ENCODE measurements around the gene ODAD2. TPM values are rescaled to one million over a fixed set of nuclear protein-coding genes. Genes with fewer than 3 reads are reported as not detected.

Gene ODAD2
- total and polyA plus RNA-seq, 2 donors (not counting 3 experiments of a cell fraction or from before 2014, with no cell fraction given): 1.1 to 4.4 TPM

DNA sequence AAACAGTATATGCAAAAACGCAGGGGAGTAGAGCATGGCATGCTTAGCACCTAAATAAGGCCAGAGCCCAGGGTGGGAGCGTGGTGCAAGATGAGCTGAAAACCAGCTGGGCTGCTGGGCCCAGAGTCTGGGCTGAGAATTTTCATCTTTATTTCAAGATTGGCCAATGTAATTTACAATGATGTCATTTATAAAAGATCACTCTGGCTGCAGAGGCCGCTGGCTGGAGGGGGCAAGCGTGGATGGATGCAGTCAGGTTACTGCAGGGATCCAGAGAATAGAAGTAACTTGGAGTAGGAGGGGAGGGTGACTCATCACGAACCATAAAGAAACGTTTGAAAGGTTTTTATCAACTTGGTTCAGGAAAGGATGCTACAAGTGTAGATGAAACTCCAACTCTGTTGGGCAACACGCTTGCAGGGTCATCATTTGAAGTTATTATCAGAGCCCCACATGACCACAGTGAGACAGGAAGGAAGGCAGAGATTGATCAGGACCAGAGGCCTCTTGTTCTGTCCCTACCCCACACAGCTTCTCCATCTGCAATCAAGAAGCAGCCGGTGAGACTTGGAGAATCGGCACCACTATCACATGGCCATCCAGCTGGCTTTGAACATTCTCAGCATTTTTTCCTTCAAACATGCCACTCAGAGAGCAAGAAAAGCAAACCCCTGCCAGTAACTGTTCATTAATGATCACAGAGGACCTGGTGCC is 49.2 kb downstream of the ODAD2 start:
- no peaks in the 10 kb centered on the region for H4K20me1 ChIP-seq (replicated peaks; ENCODE audit: control insufficient read depth, extremely low read depth, insufficient read depth, low read length)
- BruUV-seq (replicated peaks): no TSS peak
- no peak overlapping the region for H3K4me2 ChIP-seq (ENCODE audit: insufficient read depth, low read length)
- TF ChIP-seq, protein P1, sequence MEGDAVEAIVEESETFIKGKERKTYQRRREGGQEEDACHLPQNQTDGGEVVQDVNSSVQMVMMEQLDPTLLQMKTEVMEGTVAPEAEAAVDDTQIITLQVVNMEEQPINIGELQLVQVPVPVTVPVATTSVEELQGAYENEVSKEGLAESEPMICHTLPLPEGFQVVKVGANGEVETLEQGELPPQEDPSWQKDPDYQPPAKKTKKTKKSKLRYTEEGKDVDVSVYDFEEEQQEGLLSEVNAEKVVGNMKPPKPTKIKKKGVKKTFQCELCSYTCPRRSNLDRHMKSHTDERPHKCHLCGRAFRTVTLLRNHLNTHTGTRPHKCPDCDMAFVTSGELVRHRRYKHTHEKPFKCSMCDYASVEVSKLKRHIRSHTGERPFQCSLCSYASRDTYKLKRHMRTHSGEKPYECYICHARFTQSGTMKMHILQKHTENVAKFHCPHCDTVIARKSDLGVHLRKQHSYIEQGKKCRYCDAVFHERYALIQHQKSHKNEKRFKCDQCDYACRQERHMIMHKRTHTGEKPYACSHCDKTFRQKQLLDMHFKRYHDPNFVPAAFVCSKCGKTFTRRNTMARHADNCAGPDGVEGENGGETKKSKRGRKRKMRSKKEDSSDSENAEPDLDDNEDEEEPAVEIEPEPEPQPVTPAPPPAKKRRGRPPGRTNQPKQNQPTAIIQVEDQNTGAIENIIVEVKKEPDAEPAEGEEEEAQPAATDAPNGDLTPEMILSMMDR (IDR thresholded peaks at IDR 0.05; ENCODE audit: extremely low read depth in 1 of 2, insufficient read depth in 1 of 2, low read depth in 1 of 2, low read length in 2 of 2): no peak
- no peak for TF ChIP-seq EZH2 (IDR thresholded peaks at IDR 0.05; ENCODE audit: borderline replicate concordance, low read depth, low read length, severe bottlenecking)
- TF ChIP-seq MYC (IDR thresholded peaks at IDR 0.05; ENCODE audit: low read depth, low read length): no peak
- no peak overlapping the region for H3K4me3 ChIP-seq (replicated peaks in 1 of 3; ENCODE audit: insufficient read depth in 1 of 3, low read depth in 1 of 3, low read length in 3 of 3)
- intact Hi-C loops (cut with micrococcal nuclease): loop anchor here (2.0 kb wide), 1 partner anchor 229 kb away; no protein-coding TSS in a partner anchor
- H3K27ac ChIP-seq (ENCODE audit: insufficient read depth, low read depth, low read length): no peak overlapping the region
- dilution Hi-C loops (cut with MboI; ENCODE audit: extremely low pct_ligation_motif_present, low sequenced_read_pairs): no loop called here
- no peak for DNase-seq (ENCODE audit: low read depth, low spot score)
- POLR2A ChIA-PET: no interaction called here
- no peaks in the 10 kb centered on the region for H3K9me1 ChIP-seq (replicated peaks; ENCODE audit: control insufficient read depth, extremely low read depth, insufficient read depth, low read length)
- H3K27me3 ChIP-seq (ENCODE audit: control insufficient read depth in 2 of 2, insufficient read depth in 2 of 2, low read length in 2 of 2): no peaks in the 10 kb centered on the region
- CTCF ChIA-PET: interaction anchor here (1.3 kb wide), 1 partner anchor 8 kb away, joined by 3 read pairs; no protein-coding TSS in a partner anchor
- H3K4me1 ChIP-seq (ENCODE audit: control insufficient read depth, extremely low read depth, insufficient read depth, low read length): no peaks in the 10 kb centered on the region
- H3K79me2 ChIP-seq (ENCODE audit: control insufficient read depth, insufficient read depth, low read length): no peaks in the 10 kb centered on the region
- H3K9me3 ChIP-seq (replicated peaks; ENCODE audit: control insufficient read depth, insufficient read depth, low read length): no peaks in the 10 kb centered on the region
- H2AFZ ChIP-seq (ENCODE audit: low read depth, low read length): no peak overlapping the region
- H3K9ac ChIP-seq (replicated peaks; ENCODE audit: extremely low read depth, insufficient read depth, low read length): no peak overlapping the region
- FAIRE-seq: no peak
- H3K36me3 ChIP-seq (ENCODE audit: control insufficient read depth in 2 of 2, extremely low read depth in 1 of 2, insufficient read depth in 2 of 2, low read length in 2 of 2): no peaks in the 10 kb centered on the region

DNA sequence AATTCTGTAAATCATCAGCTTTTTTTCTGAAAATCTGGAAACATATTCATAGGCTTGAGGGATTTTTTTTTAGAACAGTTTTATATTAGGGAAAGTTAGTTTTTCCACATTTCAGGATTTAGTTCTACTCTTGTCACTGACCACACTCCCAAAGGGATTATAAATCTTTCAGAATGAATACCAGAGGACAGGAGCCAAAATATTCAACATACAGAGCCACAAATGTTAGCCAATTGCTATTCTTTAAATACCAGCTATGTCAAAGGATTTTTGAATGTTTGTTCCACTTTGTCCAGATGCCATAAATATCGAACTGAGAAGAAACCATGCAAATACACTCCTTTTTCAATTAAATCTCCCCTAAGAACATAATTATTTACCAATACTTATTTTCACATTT is 50.7 kb downstream of the ODAD2 start:
- no peak for DNase-seq (ENCODE audit: low read depth, low spot score)

More for the DNA sequence above, 50.7 kb downstream of the ODAD2 start:
- Histone ChIP-seq H3K79me2 (ENCODE audit: control insufficient read depth, insufficient read depth, low read length) (no peaks in the 10 kb centered on the region), H3K4me1 (ENCODE audit: control insufficient read depth, extremely low read depth, insufficient read depth, low read length) (no peaks in the 10 kb centered on the region), H3K27me3 (ENCODE audit: control insufficient read depth in 2 of 2, insufficient read depth in 2 of 2, low read length in 2 of 2) (no peaks in the 10 kb centered on the region), H3K27ac (ENCODE audit: insufficient read depth, low read depth, low read length) (no peak overlapping the region), H3K36me3 (ENCODE audit: control insufficient read depth in 2 of 2, extremely low read depth in 1 of 2, insufficient read depth in 2 of 2, low read length in 2 of 2) (no peaks in the 10 kb centered on the region), H3K9me1 (replicated peaks; ENCODE audit: control insufficient read depth, extremely low read depth, insufficient read depth, low read length) (no peaks in the 10 kb centered on the region), H2AFZ (ENCODE audit: low read depth, low read length) (no peak overlapping the region), H3K9ac (replicated peaks; ENCODE audit: extremely low read depth, insufficient read depth, low read length) (no peak overlapping the region), H4K20me1 (replicated peaks; ENCODE audit: control insufficient read depth, extremely low read depth, insufficient read depth, low read length) (no peaks in the 10 kb centered on the region), H3K4me3 (replicated peaks in 1 of 3; ENCODE audit: insufficient read depth in 1 of 3, low read depth in 1 of 3, low read length in 3 of 3) (no peak overlapping the region), H3K4me2 (ENCODE audit: insufficient read depth, low read length) (no peak overlapping the region), H3K9me3 (replicated peaks; ENCODE audit: control insufficient read depth, insufficient read depth, low read length) (no peaks in the 10 kb centered on the region)
- no peak for FAIRE-seq
- POLR2A ChIA-PET: no interaction called here
- CTCF ChIA-PET: interaction anchor here (1.0 to 1.8 kb wide), 2 partner anchors 12 to 24 kb away, joined by 3 to 6 read pairs; no protein-coding TSS in a partner anchor
- intact Hi-C loops (cut with micrococcal nuclease): loop anchor here (2.0 kb wide), 1 partner anchor 231 kb away; no protein-coding TSS in a partner anchor
- dilution Hi-C loops (cut with MboI; ENCODE audit: extremely low pct_ligation_motif_present, low sequenced_read_pairs): no loop called here
- no peak for TF ChIP-seq MYC (IDR thresholded peaks at IDR 0.05; ENCODE audit: low read depth, low read length)
- no peak for TF ChIP-seq JUN (IDR thresholded peaks at IDR 0.05; ENCODE audit: borderline replicate concordance, insufficient read depth, insufficient read length, low read depth)
- no peak for TF ChIP-seq GATA2 (IDR thresholded peaks at IDR 0.05; ENCODE audit: insufficient read depth, insufficient read length, low read depth, low read length)
- TF ChIP-seq FOS (IDR thresholded peaks at IDR 0.05; ENCODE audit: borderline replicate concordance, insufficient read depth, low read length): no peak
- TF ChIP-seq, protein P1 (IDR thresholded peaks at IDR 0.05; ENCODE audit: extremely low read depth in 1 of 2, insufficient read depth in 1 of 2, low read depth in 1 of 2, low read length in 2 of 2): no peak
- no peak for TF ChIP-seq EZH2 (IDR thresholded peaks at IDR 0.05; ENCODE audit: borderline replicate concordance, low read depth, low read length, severe bottlenecking)
- no peak for TF ChIP-seq POLR2A (IDR thresholded peaks at IDR 0.05; ENCODE audit: low read depth, low read length)
- no peak for TF ChIP-seq POLR2AphosphoS5 (IDR thresholded peaks at IDR 0.05; ENCODE audit: insufficient read depth, low read depth, low read length)
- BruUV-seq (replicated peaks): no TSS peak
